HUES64 (cell line): ENCODE data around the gene CCPG1.

Experiments
- H3K27ac ChIP-seq: 2 replicates; pipeline ENCODE4 v1.7.0; 2013; ENCODE audit warnings: low read depth, low read length, inconsistent platforms
- H3K27me3 ChIP-seq: 2 replicates; pipeline ENCODE4 v1.6.1; 2013; ENCODE audit warnings: mild to moderate bottlenecking, low read length; ENCODE audit not compliant: insufficient read depth
- H3K36me3 ChIP-seq: 2 replicates; pipeline ENCODE4 v1.6.1; 2013; ENCODE audit warnings: mild to moderate bottlenecking, low read length; ENCODE audit not compliant: insufficient read depth
- H3K4me1 ChIP-seq: 2 replicates; pipeline ENCODE4 v1.6.1; 2013; ENCODE audit warnings: mild to moderate bottlenecking, low read length, moderate library complexity; ENCODE audit not compliant: insufficient read depth
- H3K4me3 ChIP-seq: 2 replicates; pipeline ENCODE4 v1.5.1; 2013; ENCODE audit warnings: mild to moderate bottlenecking, low read length, moderate library complexity
- H3K9ac ChIP-seq: 2 replicates; pipeline ENCODE4 v1.6.1; 2013; ENCODE audit warnings: mild to moderate bottlenecking, low read depth, low read length
- H3K9me3 ChIP-seq: 2 replicates; pipeline ENCODE4 v1.6.1; 2013; ENCODE audit warnings: low read depth, low read length; ENCODE audit not compliant: insufficient read depth
- WGBS: fragments of 150-250, 120-280 bp; methylation state at CpG from one replicate; pipeline ENCODE4 v1.1.7; 2013; ENCODE audit warnings: missing lambda C conversion rate; 5-methylcytosine and 5-hydroxymethylcytosine counted together

CCPG1 gene

GRCh38 chr15:55319537-55320237, 88.5 kb downstream of the CCPG1 start:
- H3K4me3 ChIP-seq: peak overlapping the region; percentile 71
- H3K27ac ChIP-seq: no peak overlapping the region
- peaks cover 12% of the 10 kb centered on the region for H3K4me1 ChIP-seq
- no peaks in the 10 kb centered on the region for H3K36me3 ChIP-seq
- H3K9ac ChIP-seq: peak overlapping the region; percentile 81; the same call in 1 of the 2 replicates
- H3K9me3 ChIP-seq: no peaks in the 10 kb centered on the region
- 62% methylated on average over 3 of the region's 4 CpGs for WGBS
- H3K27me3 ChIP-seq: no peaks in the 10 kb centered on the region

DNA sequence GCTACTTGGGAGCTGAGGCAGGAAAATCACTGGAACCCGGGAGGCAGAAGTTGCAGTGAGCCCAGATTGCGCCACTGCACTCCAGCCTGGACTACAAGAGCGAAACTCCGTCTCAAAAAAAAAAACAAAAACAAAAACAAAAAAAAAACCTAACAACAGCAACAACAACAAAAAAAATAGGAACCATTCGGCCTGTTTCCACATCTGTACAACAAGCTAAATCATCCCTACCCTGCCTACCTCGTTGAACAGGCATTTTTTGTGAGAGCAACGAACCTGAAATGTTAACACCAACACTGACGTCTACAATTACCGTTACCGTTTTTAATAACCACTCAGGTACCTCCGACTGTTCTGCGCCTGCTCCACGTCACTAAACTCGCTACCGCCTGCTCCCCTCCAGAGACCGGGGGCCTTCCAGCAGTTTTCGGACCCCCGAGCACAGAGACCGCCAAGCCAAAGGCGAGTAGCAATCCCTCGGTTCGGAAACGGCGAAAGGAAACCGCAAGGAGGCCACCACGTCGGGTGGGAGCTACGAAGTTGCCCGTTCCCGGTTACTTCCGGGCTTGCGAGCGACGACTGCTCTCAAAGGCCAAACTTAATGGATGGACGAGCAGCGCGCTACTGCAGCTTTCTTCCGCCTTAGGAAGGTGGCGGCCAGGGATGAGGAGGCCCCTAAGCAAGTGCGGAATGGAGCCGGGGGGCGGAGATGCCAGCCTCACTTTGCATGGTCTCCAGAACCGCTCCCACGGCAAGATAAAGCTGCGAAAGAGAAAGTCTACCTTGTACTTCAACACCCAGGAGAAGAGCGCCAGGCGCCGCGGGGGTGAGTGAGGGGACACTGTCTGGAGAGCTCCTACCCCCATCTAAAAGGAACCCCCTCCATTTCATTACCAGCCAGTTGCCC, 89.3 kb downstream of the CCPG1 start, which contains the start of the genes PIGB and PIGBOS1:
TSS of gene PIGB (plus strand) at position 635 of the 907 bp plus-strand sequence. CDS start at position 664, 29 bp downstream.
TSS of gene PIGBOS1 (minus strand) at position 536 of the 907 bp plus-strand sequence. CDS start 1,331 bp downstream, outside the sequence.
- Histone ChIP-seq H3K9ac (peak within 1 kb of the TSS; percentile 81), H3K27ac (peak within 1 kb of the TSS; percentile 82), H3K4me3 (peak within 1 kb of the TSS; percentile 71), H3K9me3 (no peaks in the 10 kb centered on the region), H3K27me3 (no peaks in the 10 kb centered on the region), H3K4me1 (peaks cover 12% of the 10 kb centered on the region), H3K36me3 (no peaks in the 10 kb centered on the region)
- 4% methylated on average over 48 of the region's 49 CpGs for WGBS
